Memory B cell (primary cell): Measurements from ENCODE around the gene PLS1.
A peak's percentile ranks its signal among the peaks of the same experiment; 100 is the strongest.
"Not testable (repeated sequence)": the region's sequence is repeated elsewhere in the genome, so short reads cannot be mapped to it uniquely, and the experiment has no call there.

ENCODE experiments used
- ATAC-seq: fragments of 150-1000 bp; cut with Tn5 transposase; 2 replicates; pipeline ENCODE4 v1.10.0; 2021; ENCODE audit warnings: low read depth, mild to moderate bottlenecking, moderate library complexity
- DNase-seq, 2 donors: peaks; one replicate each; pipeline ENCODE4 v3.0.0; 2022; ENCODE audit warnings: low spot score in 2 of 2
- H3K27ac Mint-ChIP-seq: one replicate; pipeline ENCODE4 v1.8.0; 2022; ENCODE audit warnings: mild to moderate bottlenecking, moderate library complexity, mixed read lengths
- H3K27me3 Mint-ChIP-seq: one replicate; pipeline ENCODE4 v1.8.0; 2022; ENCODE audit warnings: mixed read lengths
- H3K36me3 Mint-ChIP-seq: one replicate; pipeline ENCODE4 v1.8.0; 2022; ENCODE audit warnings: mild to moderate bottlenecking, mixed read lengths
- H3K4me1 Mint-ChIP-seq: one replicate; pipeline ENCODE4 v1.8.0; 2022; ENCODE audit warnings: mixed read lengths
- H3K4me3 Mint-ChIP-seq: one replicate; pipeline ENCODE4 v1.8.0; 2022; ENCODE audit warnings: mild to moderate bottlenecking, moderate library complexity, mixed read lengths
- H3K9me3 Mint-ChIP-seq: one replicate; pipeline ENCODE4 v1.8.0; 2022; ENCODE audit warnings: mixed read lengths

PLS1 gene

DNA sequence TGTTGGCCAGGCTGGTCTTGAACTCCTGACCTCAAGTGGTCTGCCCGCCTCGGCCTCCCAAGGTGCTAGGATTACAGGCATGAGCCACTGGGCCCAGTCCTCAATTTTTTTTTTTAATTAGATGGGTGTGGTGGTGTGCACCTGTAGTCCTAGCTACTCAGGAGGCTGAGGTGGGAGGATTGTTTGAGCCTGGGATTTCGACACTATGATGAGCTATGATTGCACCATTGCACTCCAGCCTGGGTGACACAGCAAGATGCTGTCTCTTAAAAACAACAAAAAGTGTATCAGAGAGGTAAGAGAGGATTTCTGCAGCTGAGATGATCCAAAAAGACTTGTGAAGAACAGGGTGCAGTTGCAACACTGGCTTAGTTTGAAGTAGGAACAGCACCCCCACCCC is 118.7 kb downstream of the PLS1 start:
- H3K4me3 Mint-ChIP-seq, H3K36me3 Mint-ChIP-seq, H3K27ac Mint-ChIP-seq, ATAC-seq, H3K4me1 Mint-ChIP-seq, DNase-seq, H3K9me3 Mint-ChIP-seq: not testable (repeated sequence)
- H3K27me3 Mint-ChIP-seq, result peaks cover 10% of the 10 kb centered on the region

DNA sequence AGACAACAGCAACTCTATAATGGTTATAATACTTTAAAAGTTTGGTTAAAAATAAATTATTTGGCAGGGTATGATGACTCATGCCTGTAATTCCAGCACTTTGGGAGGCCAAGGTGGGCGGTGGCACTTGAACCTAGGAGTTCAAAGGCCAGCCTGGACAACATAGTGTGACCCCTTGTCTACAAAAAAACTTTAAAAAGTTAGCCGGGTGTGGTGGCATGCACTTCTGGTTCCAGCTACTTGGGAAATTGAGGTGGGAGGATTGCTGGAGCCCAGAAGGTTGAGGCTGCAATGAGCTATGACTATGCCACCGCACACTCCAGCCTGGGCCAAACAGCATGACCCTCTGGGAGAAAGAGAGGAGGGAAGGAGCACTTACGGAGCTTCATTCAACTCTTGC is 119.9 kb downstream of the PLS1 start:
- H3K27me3 Mint-ChIP-seq, result peaks cover 14% of the 10 kb centered on the region
- no peaks in the 10 kb centered on the region for H3K4me1 Mint-ChIP-seq
- H3K27ac Mint-ChIP-seq, result no peak overlapping the region
- H3K4me3 Mint-ChIP-seq, result no peak overlapping the region
- peaks cover 2% of the 10 kb centered on the region for H3K9me3 Mint-ChIP-seq
- peaks cover 2% of the 10 kb centered on the region for H3K36me3 Mint-ChIP-seq
- ATAC-seq (no peak), DNase-seq (no peak)

DNA sequence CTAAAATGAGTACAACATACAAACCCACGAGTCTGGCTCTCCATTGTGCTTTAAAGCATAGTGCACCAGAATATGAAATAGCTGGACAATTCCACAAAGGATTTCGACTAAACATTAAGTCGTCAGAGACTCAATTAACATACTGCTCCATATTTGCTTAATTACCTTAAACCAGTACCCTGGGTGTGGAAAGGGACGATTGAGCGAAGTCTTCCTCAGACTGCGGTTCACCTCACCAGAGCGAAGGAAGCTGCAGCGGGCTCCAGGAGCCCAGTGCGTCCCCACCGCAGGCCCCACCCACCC is 127.4 kb downstream of the PLS1 start:
- peak overlapping the region; percentile 85 for H3K4me3 Mint-ChIP-seq

DNA sequence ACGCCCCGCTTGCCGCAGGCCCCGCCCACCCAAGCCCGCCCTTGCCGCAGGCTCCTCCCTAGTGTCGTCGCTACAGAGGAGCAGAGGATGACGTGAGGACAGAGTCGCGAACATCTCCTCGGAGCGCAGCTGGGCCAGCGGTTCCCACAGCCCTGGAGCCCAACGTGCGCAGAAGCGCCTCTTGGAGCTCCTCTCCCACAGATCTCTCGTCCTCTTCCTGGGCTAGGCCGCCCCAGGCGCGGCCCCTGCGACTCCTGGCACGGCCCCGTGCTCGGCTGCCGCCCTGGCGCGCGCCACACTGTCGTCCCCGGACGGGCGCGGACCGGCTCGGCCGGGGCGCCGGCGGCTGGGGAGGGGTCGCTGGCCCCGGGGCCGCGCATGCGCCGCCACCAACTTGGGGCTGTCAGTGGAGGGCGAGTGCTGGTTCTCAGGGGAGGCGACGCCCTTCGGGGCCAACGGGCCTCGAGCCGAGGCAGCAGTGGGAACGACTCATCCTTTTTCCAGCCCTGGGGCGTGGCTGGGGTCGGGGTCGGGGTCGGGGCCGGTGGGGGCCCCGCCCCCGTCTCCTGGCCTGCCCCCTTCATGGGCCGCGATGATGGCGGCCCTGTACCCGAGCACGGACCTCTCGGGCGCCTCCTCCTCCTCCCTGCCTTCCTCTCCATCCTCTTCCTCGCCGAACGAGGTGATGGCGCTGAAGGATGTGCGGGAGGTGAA is 127.9 kb downstream of the PLS1 start, which contains the start of gene TRPC1:
TRPC1 (plus strand) TSS at position 67 of the 714 bp plus-strand sequence; CDS start at position 593, 526 bp downstream.
- Mint-ChIP-seq H3K27ac (peak within 1 kb of the TSS; percentile 83), H3K9me3 (peaks cover 4% of the 10 kb centered on the region), H3K27me3 (peaks cover 9% of the 10 kb centered on the region)

More for the DNA sequence above, 127.4 kb downstream of the PLS1 start:
- H3K4me1 Mint-ChIP-seq, result peaks cover 3% of the 10 kb centered on the region
- H3K36me3 Mint-ChIP-seq, result no peaks in the 10 kb centered on the region
- DNase-seq (no peak), ATAC-seq (no peak)
- H3K9me3 Mint-ChIP-seq, result peaks cover 4% of the 10 kb centered on the region
- H3K27ac Mint-ChIP-seq, result peak overlapping the region; percentile 55
- peaks cover 9% of the 10 kb centered on the region for H3K27me3 Mint-ChIP-seq

DNA sequence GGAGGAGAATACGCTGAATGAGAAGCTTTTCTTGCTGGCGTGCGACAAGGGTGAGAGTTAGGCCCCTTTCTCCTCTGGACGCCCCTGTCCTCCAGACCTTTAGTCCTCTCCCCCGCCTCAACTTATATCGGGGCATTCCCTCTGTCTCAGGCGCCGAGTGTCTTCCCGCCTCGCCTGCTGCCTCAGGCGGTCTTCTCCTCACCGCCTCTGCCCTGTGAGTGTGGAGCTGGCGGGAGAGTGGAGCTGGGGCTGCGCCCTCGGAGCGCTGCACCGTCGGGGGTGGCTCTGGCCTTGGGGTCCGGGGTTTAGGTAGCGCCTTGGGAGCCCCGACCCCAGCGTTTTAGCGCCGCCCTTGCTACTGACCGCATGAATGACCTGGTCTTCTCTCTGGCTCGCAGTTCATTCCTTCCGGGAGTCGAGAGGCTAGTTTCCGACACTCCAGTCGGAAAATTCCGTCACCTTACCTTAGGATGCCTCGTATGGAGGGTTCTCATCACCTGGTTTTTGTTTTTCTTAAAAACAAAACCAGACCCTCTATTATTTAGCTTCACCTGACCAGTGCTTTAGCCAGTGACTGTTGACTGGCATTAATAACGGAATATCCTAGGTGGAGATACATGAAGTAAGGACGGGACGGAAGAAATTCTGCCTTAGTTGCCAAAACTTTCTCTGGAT is 128.6 kb downstream of the PLS1 start:
- ATAC-seq (no peak), DNase-seq (peak; percentile 23 to 34)
- Mint-ChIP-seq H3K9me3 (peaks cover 4% of the 10 kb centered on the region), H3K4me1 (peaks cover 3% of the 10 kb centered on the region), H3K27me3 (peaks cover 6% of the 10 kb centered on the region), H3K4me3 (peak overlapping the region; percentile 90), H3K27ac (peak overlapping the region; percentile 83), H3K36me3 (no peaks in the 10 kb centered on the region)

More for the DNA sequence above, 127.9 kb downstream of the PLS1 start, which contains the start of gene TRPC1:
- peak; percentile 58 to 66 for DNase-seq
- Mint-ChIP-seq H3K4me3 (peak within 1 kb of the TSS; percentile 90), H3K36me3 (no peaks in the 10 kb centered on the region), H3K4me1 (peaks cover 3% of the 10 kb centered on the region)
- peak; percentile 89 for ATAC-seq

DNA sequence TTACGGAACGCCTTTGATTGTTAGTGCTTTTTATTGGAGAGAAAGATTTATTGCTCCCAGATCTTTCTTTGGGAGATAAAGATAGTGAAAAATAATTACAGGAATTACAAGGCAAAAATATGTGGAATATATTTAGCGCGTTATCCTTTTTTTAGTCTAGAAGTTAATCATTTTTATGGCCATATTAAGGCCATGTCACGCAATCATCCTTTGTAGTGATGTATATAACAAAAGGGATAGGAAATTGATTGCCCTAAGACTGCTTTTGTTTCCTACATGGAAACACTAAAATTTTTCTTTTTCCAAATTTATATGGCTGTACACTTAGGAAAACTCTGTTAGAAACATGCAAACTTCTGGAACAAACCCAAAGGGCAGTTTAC is 129.2 kb downstream of the PLS1 start:
- no peak for ATAC-seq
- Mint-ChIP-seq H3K4me1 (peaks cover 3% of the 10 kb centered on the region), H3K4me3 (peak overlapping the region; percentile 90), H3K36me3 (no peaks in the 10 kb centered on the region), H3K27me3 (peaks cover 4% of the 10 kb centered on the region), H3K27ac (no peak overlapping the region), H3K9me3 (peaks cover 2% of the 10 kb centered on the region)
- no peak for DNase-seq

DNA sequence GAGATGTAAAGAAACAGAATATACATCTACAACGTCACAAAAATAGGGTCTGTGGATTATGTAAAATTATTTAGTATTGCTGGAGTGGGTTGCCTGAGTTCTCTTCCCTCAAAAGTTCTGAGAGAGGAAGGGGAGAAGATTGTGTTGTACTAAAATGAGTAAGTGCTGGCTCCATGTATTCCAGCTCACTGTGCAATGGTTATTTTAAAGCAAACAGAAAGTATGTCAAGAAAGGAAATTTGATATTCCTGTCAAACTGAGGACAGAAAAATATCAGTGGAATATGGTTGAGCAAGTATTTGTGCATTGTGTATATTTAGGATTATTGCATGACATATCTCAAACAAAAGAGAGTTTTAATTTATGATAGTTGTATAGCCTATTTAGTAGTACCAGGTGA is 129.8 kb downstream of the PLS1 start:
- ATAC-seq, result no peak
- peaks cover 3% of the 10 kb centered on the region for H3K4me1 Mint-ChIP-seq

DNA sequence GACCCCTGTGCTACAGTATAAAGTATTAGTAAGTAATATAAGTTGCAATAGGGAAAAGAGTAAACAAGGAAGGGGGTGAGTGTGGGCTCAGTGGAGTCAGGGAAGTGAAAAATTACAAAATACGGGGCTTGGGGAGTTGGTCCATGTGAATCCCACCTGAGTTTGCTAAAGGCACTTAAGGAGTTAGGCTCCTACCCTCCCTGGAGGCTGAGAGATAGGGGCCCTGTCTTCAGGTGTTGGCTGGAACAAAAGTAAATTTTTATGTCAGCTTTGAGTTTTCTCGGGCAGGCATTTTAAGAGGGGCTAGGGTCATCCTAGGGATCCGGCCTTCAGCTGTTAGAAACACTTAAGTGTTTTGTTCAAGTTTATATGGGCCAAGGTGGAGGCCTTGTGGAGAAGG is 135.9 kb downstream of the PLS1 start:
- H3K4me1 Mint-ChIP-seq, result no peaks in the 10 kb centered on the region
- no peak overlapping the region for H3K27ac Mint-ChIP-seq
- no peaks in the 10 kb centered on the region for H3K36me3 Mint-ChIP-seq
- H3K9me3 Mint-ChIP-seq, result no peaks in the 10 kb centered on the region
- no peak overlapping the region for H3K4me3 Mint-ChIP-seq
- ATAC-seq (no peak), DNase-seq (no peak)
- H3K27me3 Mint-ChIP-seq, result peaks cover 2% of the 10 kb centered on the region

More for the DNA sequence above, 129.8 kb downstream of the PLS1 start:
- Mint-ChIP-seq H3K9me3 (peaks cover 2% of the 10 kb centered on the region), H3K27me3 (peaks cover 3% of the 10 kb centered on the region), H3K4me3 (peak overlapping the region; percentile 14), H3K27ac (no peak overlapping the region), H3K36me3 (no peaks in the 10 kb centered on the region)
- no peak for DNase-seq

DNA sequence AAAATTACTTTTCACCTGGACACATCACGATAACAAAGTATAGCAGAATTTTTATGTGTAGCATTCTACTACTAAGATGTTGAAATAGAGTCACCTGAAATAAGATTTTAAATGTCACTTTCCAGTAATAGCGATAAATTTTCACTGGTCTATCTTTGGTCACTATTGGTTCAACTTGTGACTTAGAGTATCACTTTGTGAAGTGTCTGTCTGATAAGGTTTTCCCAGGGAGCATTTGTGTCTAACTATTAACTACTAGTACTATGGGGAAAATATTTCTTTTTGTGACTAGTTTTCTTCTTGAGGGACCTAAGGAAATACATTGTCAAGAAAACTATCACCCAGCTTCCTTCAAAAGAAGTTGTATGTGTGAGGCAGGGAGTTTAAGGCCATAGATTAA is 138.6 kb downstream of the PLS1 start:
- DNase-seq (no peak), ATAC-seq (no peak)
- no peaks in the 10 kb centered on the region for H3K4me1 Mint-ChIP-seq
- H3K4me3 Mint-ChIP-seq, result no peak overlapping the region
- no peaks in the 10 kb centered on the region for H3K9me3 Mint-ChIP-seq
- peaks cover 2% of the 10 kb centered on the region for H3K27me3 Mint-ChIP-seq
- no peak overlapping the region for H3K27ac Mint-ChIP-seq
- no peaks in the 10 kb centered on the region for H3K36me3 Mint-ChIP-seq

DNA sequence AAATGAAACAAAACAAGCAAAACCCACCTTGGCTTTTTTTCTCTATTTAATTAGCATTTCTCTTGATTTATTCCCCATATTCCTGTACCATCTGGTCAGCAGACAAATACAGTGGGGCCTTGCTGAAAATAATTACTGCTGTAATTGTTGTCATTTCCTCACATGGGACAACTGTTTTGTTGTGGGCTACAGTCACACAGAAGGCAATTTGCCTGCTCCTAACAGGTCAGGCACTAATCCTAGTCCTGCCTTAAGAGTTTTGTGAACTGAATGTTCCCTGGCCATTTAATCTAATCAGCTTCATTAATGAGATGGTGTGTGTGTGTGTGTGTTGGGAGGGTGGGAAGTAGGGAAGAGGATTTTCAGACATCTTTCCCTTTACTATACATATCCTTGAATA is 139.3 kb downstream of the PLS1 start:
- no peaks in the 10 kb centered on the region for H3K36me3 Mint-ChIP-seq
- no peak overlapping the region for H3K4me3 Mint-ChIP-seq
- ATAC-seq (no peak), DNase-seq (no peak)
- no peak overlapping the region for H3K27ac Mint-ChIP-seq
- H3K27me3 Mint-ChIP-seq, result peaks cover 2% of the 10 kb centered on the region
- no peaks in the 10 kb centered on the region for H3K4me1 Mint-ChIP-seq
- H3K9me3 Mint-ChIP-seq, result no peaks in the 10 kb centered on the region

DNA sequence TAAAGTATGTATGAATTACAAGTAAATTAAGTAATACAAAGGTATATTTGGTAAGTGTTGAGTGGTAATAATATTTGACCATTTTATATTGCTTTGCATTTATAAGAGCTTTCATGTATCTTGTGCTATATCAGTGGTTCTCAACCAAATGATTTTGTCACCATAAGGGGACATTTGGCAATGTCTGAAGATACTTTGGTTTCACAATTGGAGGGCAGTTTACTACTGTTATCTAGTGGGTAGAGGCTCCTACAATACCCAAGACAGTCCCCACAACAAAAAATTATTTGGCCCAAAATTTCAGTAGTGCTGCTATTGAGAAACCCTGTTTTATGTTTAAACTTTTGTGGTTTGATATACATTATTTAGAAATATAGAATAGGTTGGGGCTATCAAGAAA is 142.2 kb downstream of the PLS1 start:
- H3K36me3 Mint-ChIP-seq, result no peaks in the 10 kb centered on the region
- H3K4me1 Mint-ChIP-seq, result no peaks in the 10 kb centered on the region
- no peaks in the 10 kb centered on the region for H3K9me3 Mint-ChIP-seq
- peaks cover 2% of the 10 kb centered on the region for H3K27me3 Mint-ChIP-seq
- ATAC-seq (no peak), DNase-seq (no peak)
- no peak overlapping the region for H3K27ac Mint-ChIP-seq
- no peak overlapping the region for H3K4me3 Mint-ChIP-seq

DNA sequence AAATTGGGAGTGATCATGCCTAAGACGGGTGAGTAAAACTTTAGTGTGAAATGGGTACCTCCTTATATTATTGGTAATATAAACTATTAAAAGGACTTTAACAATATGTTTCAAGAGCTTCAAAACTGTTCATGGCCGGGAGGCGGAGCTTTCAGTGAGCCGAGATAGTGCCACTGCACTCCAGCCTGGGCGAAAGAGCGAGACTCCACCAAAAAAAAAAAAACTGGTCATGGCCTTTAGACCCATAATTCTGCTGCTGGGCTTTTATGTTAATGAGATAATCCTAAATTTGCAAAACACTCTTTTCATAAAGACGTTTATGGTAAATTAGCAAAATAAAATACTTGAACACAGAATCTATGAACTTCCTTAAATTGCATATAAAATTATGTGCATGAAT is 150.5 kb downstream of the PLS1 start:
- Mint-ChIP-seq H3K27me3 (no peaks in the 10 kb centered on the region), H3K4me3 (no peak overlapping the region), H3K27ac (no peak overlapping the region), H3K36me3 (peaks cover 10% of the 10 kb centered on the region), H3K4me1 (no peaks in the 10 kb centered on the region), H3K9me3 (peaks cover 2% of the 10 kb centered on the region)
- ATAC-seq, result no peak
- DNase-seq, result no peak

DNA sequence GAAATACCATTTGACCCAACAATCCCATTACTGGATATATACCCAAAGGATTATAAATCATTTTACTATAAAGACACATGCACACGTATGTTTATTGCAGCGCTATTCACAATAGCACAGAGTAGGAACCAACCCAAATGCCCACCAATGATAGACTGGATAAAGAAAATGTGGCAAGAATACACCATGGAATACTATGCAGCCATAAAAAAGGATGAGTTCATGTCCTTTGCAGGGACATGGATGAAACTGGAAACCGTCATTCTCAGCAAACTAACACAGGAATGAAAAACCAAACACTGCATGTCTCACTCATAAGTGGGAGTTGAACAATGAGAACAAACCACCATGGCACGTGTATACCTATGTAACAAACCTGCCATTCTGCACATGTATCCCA is 154.3 kb downstream of the PLS1 start:
- DNase-seq, H3K4me3 Mint-ChIP-seq, H3K27ac Mint-ChIP-seq, H3K27me3 Mint-ChIP-seq, H3K9me3 Mint-ChIP-seq, ATAC-seq, H3K4me1 Mint-ChIP-seq: not testable (repeated sequence)
- peaks cover 10% of the 10 kb centered on the region for H3K36me3 Mint-ChIP-seq

DNA sequence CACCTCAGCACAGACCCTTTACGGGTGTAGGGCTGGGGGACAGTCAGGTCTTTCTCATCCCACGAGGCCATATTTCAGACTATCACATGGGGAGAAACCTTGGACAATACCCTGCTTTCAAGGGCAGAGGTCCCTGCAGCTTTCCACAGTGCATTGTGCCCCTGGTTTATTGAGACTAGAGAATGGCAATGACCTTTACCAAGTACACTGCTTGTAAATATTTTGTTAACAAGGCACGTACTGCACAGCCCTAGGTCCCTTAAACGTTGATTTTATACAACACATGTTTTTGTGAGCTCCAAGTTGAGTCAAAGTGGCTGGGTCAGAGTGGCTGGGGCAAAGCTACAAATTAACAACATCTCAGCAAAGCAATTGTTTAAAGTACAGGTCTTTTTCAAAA is 156.4 kb downstream of the PLS1 start:
- not testable (repeated sequence) for H3K4me1 Mint-ChIP-seq, H3K27me3 Mint-ChIP-seq, ATAC-seq, H3K27ac Mint-ChIP-seq, DNase-seq, H3K9me3 Mint-ChIP-seq, H3K4me3 Mint-ChIP-seq
- peaks cover 10% of the 10 kb centered on the region for H3K36me3 Mint-ChIP-seq

DNA sequence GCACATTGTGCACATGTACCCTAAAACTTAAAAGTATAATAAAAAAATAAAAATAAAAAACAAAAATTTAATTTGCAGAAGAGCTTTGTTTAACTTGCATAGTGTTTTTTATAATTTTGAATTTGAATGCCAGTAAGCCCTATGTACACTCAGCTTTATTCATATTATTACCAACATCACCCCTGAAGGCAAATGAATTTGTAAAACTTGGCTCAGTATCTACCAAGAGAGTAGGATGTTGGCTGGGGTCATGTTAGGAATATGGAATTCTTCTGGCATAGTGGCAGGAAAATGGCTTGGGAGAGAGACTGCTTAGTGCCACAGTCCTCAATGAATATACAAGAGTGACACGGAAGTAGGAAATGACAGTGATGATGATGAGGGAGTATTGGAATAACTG is 158.3 kb downstream of the PLS1 start:
- H3K27me3 Mint-ChIP-seq, result no peaks in the 10 kb centered on the region
- DNase-seq (no peak), ATAC-seq (no peak)
- H3K36me3 Mint-ChIP-seq, result peaks cover 7% of the 10 kb centered on the region
- H3K4me1 Mint-ChIP-seq, result no peaks in the 10 kb centered on the region
- H3K27ac Mint-ChIP-seq, result no peak overlapping the region
- no peak overlapping the region for H3K4me3 Mint-ChIP-seq
- no peaks in the 10 kb centered on the region for H3K9me3 Mint-ChIP-seq
